Endothelial cell (in vitro differentiated cells): Measurements from ENCODE around the gene TINAG. TPM values are rescaled to one million over a fixed set of nuclear protein-coding genes. Genes with fewer than 3 reads are reported as not detected.

Experiments used
- DNase-seq: peaks from one replicate; pipeline ENCODE4 v3.0.0; 2021; ENCODE audit warnings: low spot score
- H3K27ac Mint-ChIP-seq: one replicate; pipeline ENCODE4 v1.8.0; 2021; ENCODE audit warnings: mixed read lengths, inconsistent platforms; ENCODE audit not compliant: unreplicated experiment
- H3K27me3 Mint-ChIP-seq: one replicate; pipeline ENCODE4 v1.8.0; 2021; ENCODE audit warnings: mild to moderate bottlenecking, moderate library complexity, mixed read lengths, inconsistent platforms; ENCODE audit not compliant: unreplicated experiment
- H3K36me3 Mint-ChIP-seq: one replicate; pipeline ENCODE4 v1.8.0; 2021; ENCODE audit warnings: mild to moderate bottlenecking, low read depth, mixed read lengths, inconsistent platforms; ENCODE audit not compliant: unreplicated experiment
- H3K4me1 Mint-ChIP-seq: one replicate; pipeline ENCODE4 v1.8.0; 2021; ENCODE audit warnings: mild to moderate bottlenecking, mixed read lengths, inconsistent platforms; ENCODE audit not compliant: unreplicated experiment
- H3K4me3 Mint-ChIP-seq: one replicate; pipeline ENCODE4 v1.8.0; 2021; ENCODE audit warnings: mild to moderate bottlenecking, mixed read lengths, inconsistent platforms; ENCODE audit not compliant: unreplicated experiment
- H3K9me3 Mint-ChIP-seq: one replicate; pipeline ENCODE4 v1.8.0; 2021; ENCODE audit warnings: mixed read lengths, inconsistent platforms; ENCODE audit not compliant: unreplicated experiment
- total RNA-seq: library from RNA; stranded (reverse); fragmentation: NEBNext Ultra II Directional; extraction: Animal tissue kit (Norgen Biotek cat#: 25700); gene quantifications from one replicate; pipeline ENCODE4 v1.2.1, GENCODE V29; 2021; ENCODE audit not compliant: unreplicated experiment
- TF ChIP-seq, protein P1 (sequence below): fragments of 200-600 bp; sonication (generic); IDR thresholded peaks from one replicate; pipeline ENCODE4 v1.5.0; 2021; ENCODE audit warnings: antibody characterized with exemption; ENCODE audit not compliant: unreplicated experiment

The TINAG gene
- total RNA-seq, 1 donor from 2014 or later = not detected

DNA sequence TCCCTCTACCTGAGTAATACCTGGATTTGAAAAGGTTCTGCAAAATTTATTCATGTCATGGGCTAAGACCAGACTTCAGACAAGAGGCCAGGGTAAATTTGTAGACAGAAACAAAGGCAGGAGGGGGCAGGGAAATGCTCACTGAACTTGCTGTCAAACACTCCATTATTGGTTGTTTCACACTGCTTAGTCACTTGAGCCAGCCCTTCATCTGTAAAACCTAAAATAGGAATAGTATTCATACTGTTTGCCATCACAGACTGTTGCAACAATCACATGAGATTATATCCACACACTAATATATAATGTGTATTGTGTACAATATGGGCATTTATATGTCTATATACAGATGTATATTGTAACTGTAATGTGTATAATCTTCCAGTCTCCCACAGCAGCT lies 6.5 kb upstream of the TINAG start:
- Mint-ChIP-seq H3K9me3 (no peaks in the 10 kb centered on the region), H3K4me3 (no peak overlapping the region), H3K27ac (no peak overlapping the region), H3K36me3 (no peaks in the 10 kb centered on the region), H3K4me1 (no peaks in the 10 kb centered on the region), H3K27me3 (no peaks in the 10 kb centered on the region)
- TF ChIP-seq, protein P1, sequence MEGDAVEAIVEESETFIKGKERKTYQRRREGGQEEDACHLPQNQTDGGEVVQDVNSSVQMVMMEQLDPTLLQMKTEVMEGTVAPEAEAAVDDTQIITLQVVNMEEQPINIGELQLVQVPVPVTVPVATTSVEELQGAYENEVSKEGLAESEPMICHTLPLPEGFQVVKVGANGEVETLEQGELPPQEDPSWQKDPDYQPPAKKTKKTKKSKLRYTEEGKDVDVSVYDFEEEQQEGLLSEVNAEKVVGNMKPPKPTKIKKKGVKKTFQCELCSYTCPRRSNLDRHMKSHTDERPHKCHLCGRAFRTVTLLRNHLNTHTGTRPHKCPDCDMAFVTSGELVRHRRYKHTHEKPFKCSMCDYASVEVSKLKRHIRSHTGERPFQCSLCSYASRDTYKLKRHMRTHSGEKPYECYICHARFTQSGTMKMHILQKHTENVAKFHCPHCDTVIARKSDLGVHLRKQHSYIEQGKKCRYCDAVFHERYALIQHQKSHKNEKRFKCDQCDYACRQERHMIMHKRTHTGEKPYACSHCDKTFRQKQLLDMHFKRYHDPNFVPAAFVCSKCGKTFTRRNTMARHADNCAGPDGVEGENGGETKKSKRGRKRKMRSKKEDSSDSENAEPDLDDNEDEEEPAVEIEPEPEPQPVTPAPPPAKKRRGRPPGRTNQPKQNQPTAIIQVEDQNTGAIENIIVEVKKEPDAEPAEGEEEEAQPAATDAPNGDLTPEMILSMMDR = no peak
- DNase-seq = no peak

GRCh38 chr6:54307439-54307910 lies 766 bp upstream of the TINAG start:
- TF ChIP-seq, protein P1 = no peak
- Mint-ChIP-seq H3K27ac (no peak overlapping the region), H3K36me3 (no peaks in the 10 kb centered on the region), H3K27me3 (no peaks in the 10 kb centered on the region), H3K9me3 (no peaks in the 10 kb centered on the region), H3K4me3 (no peak overlapping the region), H3K4me1 (no peaks in the 10 kb centered on the region)
- no peak for DNase-seq

- DNase-seq = no peak
- Mint-ChIP-seq H3K4me1 (no peaks in the 10 kb centered on the region), H3K9me3 (no peaks in the 10 kb centered on the region), H3K4me3 (no peak overlapping the region), H3K27me3 (no peaks in the 10 kb centered on the region), H3K36me3 (no peaks in the 10 kb centered on the region), H3K27ac (no peak overlapping the region)
- TF ChIP-seq, protein P1 = no peak
Observed at GRCh38 chr6:54308986-54309315, 710 bp downstream of the TINAG start.

- TF ChIP-seq, protein P1 = no peak
- Mint-ChIP-seq H3K27me3 (no peaks in the 10 kb centered on the region), H3K4me1 (no peaks in the 10 kb centered on the region), H3K9me3 (no peaks in the 10 kb centered on the region), H3K4me3 (no peak overlapping the region), H3K36me3 (no peaks in the 10 kb centered on the region), H3K27ac (no peak overlapping the region)
- DNase-seq = no peak
Observed at GRCh38 chr6:54310377-54311152, 2.3 kb downstream of the TINAG start.

GRCh38 chr6:54315656-54316055 lies 7.4 kb downstream of the TINAG start:
- Mint-ChIP-seq H3K36me3 (no peaks in the 10 kb centered on the region), H3K9me3 (no peaks in the 10 kb centered on the region), H3K27ac (no peak overlapping the region), H3K4me3 (no peak overlapping the region), H3K4me1 (no peaks in the 10 kb centered on the region), H3K27me3 (no peaks in the 10 kb centered on the region)
- TF ChIP-seq, protein P1 = no peak
- no peak for DNase-seq
